WTC11 (cell line): Measurements from ENCODE around the gene METTL3. TPM values are rescaled to one million over a fixed set of nuclear protein-coding genes. Genes with fewer than 3 reads are reported as not detected.
A peak's percentile ranks its signal among the peaks of the same experiment; 100 is the strongest.
"Not testable (repeated sequence)": the region's sequence is repeated elsewhere in the genome, so short reads cannot be mapped to it uniquely, and the experiment has no call there.

Experiments used
- ATAC-seq: fragments of 200-7000 bp; cut with Tn5 transposase; 2 replicates; pipeline ENCODE4 v1.10.0; 2021; ENCODE audit warnings: mild to moderate bottlenecking, moderate library complexity
- CTCF ChIA-PET: fragments of 300-600 bp; sonication (Branson Sonifier 250); formaldehyde crosslinking; loops from one replicate; lab custom pipeline; 2021; ENCODE audit warnings: antibody characterized with exemption; lab: Charles Lee
- POLR2A ChIA-PET: fragments of 350-600 bp; sonication (Branson Sonifier 250); formaldehyde crosslinking; loops from one replicate; lab custom pipeline; 2021; ENCODE audit warnings: antibody characterized with exemption; lab: Charles Lee
- DNase-seq: peaks from one replicate; pipeline ENCODE4 v3.0.0; 2021; ENCODE audit warnings: low spot score
- H3K27ac Mint-ChIP-seq: 2 replicates; pipeline ENCODE4 v1.8.0; 2021; ENCODE audit warnings: mixed read lengths
- H3K27me3 Mint-ChIP-seq: 2 replicates; pipeline ENCODE4 v1.8.0; 2021; ENCODE audit warnings: low read depth, mild to moderate bottlenecking, moderate library complexity, mixed read lengths
- H3K36me3 Mint-ChIP-seq: 2 replicates; pipeline ENCODE4 v1.8.0; 2021; ENCODE audit warnings: mixed read lengths
- H3K4me1 Mint-ChIP-seq: 2 replicates; pipeline ENCODE4 v1.8.0; 2022; ENCODE audit warnings: mixed read lengths
- H3K4me3 Mint-ChIP-seq: 2 replicates; pipeline ENCODE4 v1.8.0; 2021; ENCODE audit warnings: mild to moderate bottlenecking, moderate library complexity, mixed read lengths
- H3K9me3 Mint-ChIP-seq: 2 replicates; pipeline ENCODE4 v1.8.0; 2021; ENCODE audit warnings: mixed read lengths
- EMX1 ChIP-seq: fragments of 250-450 bp; sonication (Bioruptor Pico); IDR thresholded peaks from 2 replicates; pipeline ENCODE4 v1.8.0; 2021; ENCODE audit warnings: mild to moderate bottlenecking
- ESRRA ChIP-seq: sonication (generic); formaldehyde crosslinking; IDR thresholded peaks from 2 replicates; pipeline ENCODE4 v1.8.1; 2022; ENCODE audit warnings: mild to moderate bottlenecking, missing genetic modification reagents, borderline replicate concordance
- FOXP1 ChIP-seq: sonication (generic); formaldehyde crosslinking; IDR thresholded peaks from 2 replicates; pipeline ENCODE4 v1.8.0; 2022; ENCODE audit warnings: missing genetic modification reagents, mild to moderate bottlenecking, moderate library complexity, borderline replicate concordance
- GABPB1 ChIP-seq: sonication (generic); formaldehyde crosslinking; IDR thresholded peaks from 2 replicates; pipeline ENCODE4 v1.8.1; 2023; ENCODE audit warnings: mild to moderate bottlenecking, missing genetic modification reagents
- JUN ChIP-seq: sonication (generic); formaldehyde crosslinking; IDR thresholded peaks from 2 replicates; pipeline ENCODE4 v1.8.0; 2023; ENCODE audit warnings: mild to moderate bottlenecking, missing genetic modification reagents
- MXD4 ChIP-seq: fragments of 250-450 bp; sonication (Bioruptor Pico); IDR thresholded peaks from 2 replicates; pipeline ENCODE4 v1.8.0; 2021; ENCODE audit warnings: mild to moderate bottlenecking, moderate library complexity, borderline replicate concordance
- NFATC4 ChIP-seq: fragments of 250-450 bp; sonication (Bioruptor Pico); IDR thresholded peaks from 2 replicates; pipeline ENCODE4 v1.9.0; 2021; ENCODE audit warnings: mild to moderate bottlenecking
- NFE2L1 ChIP-seq: sonication (generic); formaldehyde crosslinking; IDR thresholded peaks from 2 replicates; pipeline ENCODE4 v1.8.1; 2023; ENCODE audit warnings: missing genetic modification reagents
- NR1H2 ChIP-seq: sonication (generic); formaldehyde crosslinking; IDR thresholded peaks from 2 replicates; pipeline ENCODE4 v1.9.0; 2021; ENCODE audit warnings: mild to moderate bottlenecking, moderate library complexity, missing genetic modification reagents
- NR2C2 ChIP-seq: sonication (generic); formaldehyde crosslinking; IDR thresholded peaks from 2 replicates; pipeline ENCODE4 v1.8.0; 2022; ENCODE audit warnings: mild to moderate bottlenecking, missing genetic modification reagents
- OVOL2 ChIP-seq: fragments of 250-450 bp; sonication (Bioruptor Pico); IDR thresholded peaks from 2 replicates; pipeline ENCODE4 v1.9.0; 2021; ENCODE audit warnings: mild to moderate bottlenecking, borderline replicate concordance
- TCF7 ChIP-seq: sonication (generic); formaldehyde crosslinking; IDR thresholded peaks from 2 replicates; pipeline ENCODE4 v1.8.0; 2022; ENCODE audit warnings: mild to moderate bottlenecking, low read depth, missing genetic modification reagents, moderate library complexity
- TEAD4 ChIP-seq: sonication (generic); formaldehyde crosslinking; IDR thresholded peaks from 2 replicates; pipeline ENCODE4 v1.8.0; 2022; ENCODE audit warnings: mild to moderate bottlenecking, missing genetic modification reagents
- ZNF219 ChIP-seq: sonication (generic); formaldehyde crosslinking; IDR thresholded peaks from 2 replicates; pipeline ENCODE4 v1.8.0; 2023; ENCODE audit warnings: missing genetic modification reagents, mild to moderate bottlenecking, borderline replicate concordance
- ZNF423 ChIP-seq: fragments of 250-450 bp; sonication (Bioruptor Pico); IDR thresholded peaks from 2 replicates; pipeline ENCODE4 v2.1.2; 2022; ENCODE audit warnings: mild to moderate bottlenecking, moderate library complexity
- total RNA-seq: library from RNA; stranded (reverse); gene quantifications from 3 replicates; pipeline ENCODE4 v1.2.3, GENCODE V29; 2021
- TF ChIP-seq, protein P1 (sequence below): fragments of 250-450 bp; sonication (Bioruptor Pico); conservative IDR thresholded peaks from 2 replicates; pipeline ENCODE4 v1.9.0; 2021; ENCODE audit warnings: mild to moderate bottlenecking
- TF ChIP-seq, protein P2 (sequence below): sonication (generic); formaldehyde crosslinking; IDR thresholded peaks from 2 replicates; pipeline ENCODE4 v1.8.1; 2023; ENCODE audit warnings: mild to moderate bottlenecking, missing genetic modification reagents, moderate library complexity
- TF ChIP-seq, protein P3 (sequence below): sonication (generic); formaldehyde crosslinking; IDR thresholded peaks from 2 replicates; pipeline ENCODE4 v1.8.0; 2023; ENCODE audit warnings: mild to moderate bottlenecking, missing genetic modification reagents

The METTL3 gene
- total RNA-seq, 1 experiment from 2014 or later, result 93.2 TPM

DNA sequence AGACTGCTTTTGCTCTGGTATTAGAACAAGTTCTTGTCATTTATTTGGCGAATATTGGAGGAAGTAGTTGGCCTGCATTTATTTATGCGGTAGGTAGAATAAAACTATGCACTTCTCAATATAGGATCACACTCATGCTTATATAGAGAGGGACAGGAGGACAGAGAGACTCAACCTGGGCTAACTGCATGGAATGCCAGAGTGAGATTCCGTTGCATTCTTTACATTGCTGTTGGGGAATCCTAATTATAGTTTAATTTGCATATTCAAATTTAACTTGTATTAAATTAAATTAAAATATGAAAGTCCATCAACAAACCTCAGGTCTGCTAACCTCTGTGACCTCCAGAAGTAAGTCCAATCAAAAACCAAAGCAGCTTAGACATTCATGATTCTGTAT, 42.1 kb upstream of the METTL3 start:
- POLR2A ChIA-PET, result interaction anchor here (1.0 kb wide), 1 partner anchor 18 kb away, joined by 3 read pairs; no protein-coding TSS in a partner anchor
- CTCF ChIA-PET, result interaction anchor here (1.4 to 1.6 kb wide), 2 partner anchors 27 to 42 kb away, joined by 3 to 9 read pairs; partner anchors contain the start of genes METTL3 and SALL2
- peak; percentile 15; the same call in 1 of the 2 replicates for ATAC-seq
- H3K27me3 Mint-ChIP-seq, result no peaks in the 10 kb centered on the region
- H3K4me1 Mint-ChIP-seq, result peaks cover 41% of the 10 kb centered on the region
- H3K36me3 Mint-ChIP-seq, result no peaks in the 10 kb centered on the region
- H3K4me3 Mint-ChIP-seq, result no peak overlapping the region
- TF ChIP-seq TEAD4, result peak; percentile 32; the same call in 1 of the 2 replicates
- TF ChIP-seq TCF7, result no peak
- no peak for DNase-seq
- H3K9me3 Mint-ChIP-seq, result no peaks in the 10 kb centered on the region
- peak overlapping the region; percentile 93 for H3K27ac Mint-ChIP-seq

DNA sequence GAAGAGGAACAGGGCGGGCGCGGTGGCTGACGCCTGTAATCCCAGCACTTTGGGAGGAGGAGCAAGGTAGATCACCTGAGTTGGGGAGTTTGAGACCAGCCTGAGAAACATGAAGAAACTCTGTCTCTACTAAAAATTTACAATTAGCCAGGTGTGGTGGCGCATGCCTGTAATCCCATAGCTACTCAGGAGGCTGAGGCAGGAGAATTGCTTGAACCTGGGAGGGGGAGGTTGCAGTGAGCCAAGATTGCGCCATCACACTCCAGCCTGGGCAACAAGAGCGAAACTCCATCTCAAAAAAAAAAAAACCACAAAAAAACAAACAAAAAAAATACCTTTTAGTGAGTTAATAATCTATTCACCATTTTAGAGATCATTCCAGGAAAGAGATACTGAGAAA, 33.4 kb upstream of the METTL3 start:
- H3K27ac Mint-ChIP-seq, H3K9me3 Mint-ChIP-seq, POLR2A ChIA-PET, DNase-seq, ATAC-seq, H3K27me3 Mint-ChIP-seq, H3K36me3 Mint-ChIP-seq, CTCF ChIA-PET, H3K4me3 Mint-ChIP-seq: not testable (repeated sequence)
- H3K4me1 Mint-ChIP-seq, result peaks cover 39% of the 10 kb centered on the region

DNA sequence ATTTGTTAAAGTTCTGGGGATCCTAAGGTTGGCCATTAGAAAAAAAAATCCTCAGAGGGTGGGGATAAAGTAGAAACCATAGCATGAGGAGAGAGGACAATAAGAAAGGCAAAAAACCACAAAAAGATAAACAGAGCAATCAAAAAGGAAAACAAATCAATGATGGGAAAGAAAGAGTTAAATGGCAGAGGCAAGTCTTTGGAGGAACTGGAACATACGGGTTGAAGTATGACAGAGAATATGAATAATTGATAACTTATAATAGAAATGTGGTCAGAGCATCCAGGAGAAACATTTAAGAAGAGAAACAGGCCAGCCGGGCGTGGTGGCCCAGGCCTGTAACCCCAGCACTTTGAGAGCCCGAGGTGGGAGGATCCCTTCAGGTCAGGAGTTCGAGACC, 32.8 kb upstream of the METTL3 start:
- peaks cover 9% of the 10 kb centered on the region for H3K36me3 Mint-ChIP-seq
- H3K4me3 Mint-ChIP-seq, result peak overlapping the region; percentile 63
- ChIA-PET POLR2A (no interaction called here), CTCF (no interaction called here)
- peaks cover 8% of the 10 kb centered on the region for H3K9me3 Mint-ChIP-seq
- H3K4me1 Mint-ChIP-seq, result peaks cover 45% of the 10 kb centered on the region
- TF ChIP-seq JUN (CRISPR knock-in tag), result no peak
- TF ChIP-seq FOXP1 (CRISPR knock-in tag), result no peak
- no peak for TF ChIP-seq NR2C2 (CRISPR knock-in tag)
- TF ChIP-seq, protein P1, sequence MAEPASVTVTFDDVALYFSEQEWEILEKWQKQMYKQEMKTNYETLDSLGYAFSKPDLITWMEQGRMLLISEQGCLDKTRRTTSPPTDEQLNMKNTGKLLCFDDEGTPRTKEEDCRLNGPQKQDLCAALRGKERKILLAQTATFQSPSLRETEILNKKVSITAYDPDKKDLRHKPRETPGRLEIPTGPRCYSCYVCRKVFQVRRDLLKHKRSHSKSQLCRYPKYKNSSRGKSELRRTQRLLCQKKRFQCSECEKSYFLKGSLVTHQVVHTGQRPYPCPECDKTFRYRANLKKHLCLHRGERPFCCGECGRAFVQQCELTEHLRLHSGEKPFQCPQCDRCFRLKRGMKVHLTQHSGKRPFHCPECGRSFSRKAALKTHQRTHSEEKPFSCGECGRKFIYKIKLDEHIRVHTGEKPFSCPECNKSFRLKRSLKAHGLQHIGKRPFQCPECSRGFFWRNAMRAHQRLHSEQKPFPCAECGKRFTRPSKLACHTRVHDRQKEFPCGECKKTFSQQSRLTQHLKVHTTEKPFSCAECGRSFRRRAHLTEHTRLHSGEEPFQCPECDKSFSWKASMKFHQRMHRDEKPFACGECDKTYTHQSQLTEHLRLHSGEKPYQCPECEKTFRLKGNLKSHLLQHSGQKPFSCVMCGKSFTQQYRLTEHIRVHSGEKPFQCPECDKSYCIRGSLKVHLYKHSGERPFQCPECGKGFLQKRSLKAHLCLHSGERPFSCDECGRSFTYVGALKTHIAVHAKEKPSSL (CRISPR knock-in tag), result no peak
- TF ChIP-seq NR1H2 (CRISPR knock-in tag), result no peak
- no peak for TF ChIP-seq ESRRA (CRISPR knock-in tag)
- no peak for TF ChIP-seq NFATC4
- TF ChIP-seq, protein P2, sequence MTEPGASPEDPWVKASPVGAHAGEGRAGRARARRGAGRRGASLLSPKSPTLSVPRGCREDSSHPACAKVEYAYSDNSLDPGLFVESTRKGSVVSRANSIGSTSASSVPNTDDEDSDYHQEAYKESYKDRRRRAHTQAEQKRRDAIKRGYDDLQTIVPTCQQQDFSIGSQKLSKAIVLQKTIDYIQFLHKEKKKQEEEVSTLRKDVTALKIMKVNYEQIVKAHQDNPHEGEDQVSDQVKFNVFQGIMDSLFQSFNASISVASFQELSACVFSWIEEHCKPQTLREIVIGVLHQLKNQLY, result no peak
- no peak for TF ChIP-seq GABPB1
- no peak for TF ChIP-seq EMX1 (CRISPR knock-in tag)
- TF ChIP-seq OVOL2, result no peak
- no peak for TF ChIP-seq NFE2L1 (CRISPR knock-in tag)
- no peak for TF ChIP-seq ZNF423 (CRISPR knock-in tag)
- no peak for TF ChIP-seq MXD4 (CRISPR knock-in tag)
- TF ChIP-seq ZNF219 (CRISPR knock-in tag), result no peak
- H3K27me3 Mint-ChIP-seq, result no peaks in the 10 kb centered on the region
- H3K27ac Mint-ChIP-seq, result peak overlapping the region; percentile 87
- DNase-seq (no peak), ATAC-seq (no peak)

DNA sequence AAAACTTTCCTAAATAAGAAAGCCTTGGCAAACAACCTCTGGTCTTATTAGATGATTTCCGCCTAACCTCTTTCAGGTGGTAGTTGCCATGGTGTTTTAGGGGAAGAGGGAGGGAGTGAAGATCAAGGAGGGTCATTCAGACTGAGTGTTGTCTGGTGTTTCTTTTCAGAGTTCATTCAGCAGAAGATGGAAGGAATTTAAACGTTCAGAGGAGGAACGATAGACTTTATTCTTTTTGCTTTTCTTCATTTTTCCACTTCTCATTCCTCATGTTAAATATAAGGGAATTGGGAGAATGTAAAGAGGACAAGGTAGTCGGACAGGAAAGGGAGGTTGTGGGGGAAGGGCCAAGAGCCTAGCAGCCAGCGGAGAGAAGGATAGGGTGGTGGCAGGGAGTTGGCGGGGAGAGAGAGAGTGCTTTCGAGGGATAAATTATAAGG, 32.4 kb upstream of the METTL3 start:
- no peak for DNase-seq
- H3K27ac Mint-ChIP-seq, result peak overlapping the region; percentile 87
- TF ChIP-seq ESRRA (CRISPR knock-in tag), result no peak
- TF ChIP-seq, protein P3, sequence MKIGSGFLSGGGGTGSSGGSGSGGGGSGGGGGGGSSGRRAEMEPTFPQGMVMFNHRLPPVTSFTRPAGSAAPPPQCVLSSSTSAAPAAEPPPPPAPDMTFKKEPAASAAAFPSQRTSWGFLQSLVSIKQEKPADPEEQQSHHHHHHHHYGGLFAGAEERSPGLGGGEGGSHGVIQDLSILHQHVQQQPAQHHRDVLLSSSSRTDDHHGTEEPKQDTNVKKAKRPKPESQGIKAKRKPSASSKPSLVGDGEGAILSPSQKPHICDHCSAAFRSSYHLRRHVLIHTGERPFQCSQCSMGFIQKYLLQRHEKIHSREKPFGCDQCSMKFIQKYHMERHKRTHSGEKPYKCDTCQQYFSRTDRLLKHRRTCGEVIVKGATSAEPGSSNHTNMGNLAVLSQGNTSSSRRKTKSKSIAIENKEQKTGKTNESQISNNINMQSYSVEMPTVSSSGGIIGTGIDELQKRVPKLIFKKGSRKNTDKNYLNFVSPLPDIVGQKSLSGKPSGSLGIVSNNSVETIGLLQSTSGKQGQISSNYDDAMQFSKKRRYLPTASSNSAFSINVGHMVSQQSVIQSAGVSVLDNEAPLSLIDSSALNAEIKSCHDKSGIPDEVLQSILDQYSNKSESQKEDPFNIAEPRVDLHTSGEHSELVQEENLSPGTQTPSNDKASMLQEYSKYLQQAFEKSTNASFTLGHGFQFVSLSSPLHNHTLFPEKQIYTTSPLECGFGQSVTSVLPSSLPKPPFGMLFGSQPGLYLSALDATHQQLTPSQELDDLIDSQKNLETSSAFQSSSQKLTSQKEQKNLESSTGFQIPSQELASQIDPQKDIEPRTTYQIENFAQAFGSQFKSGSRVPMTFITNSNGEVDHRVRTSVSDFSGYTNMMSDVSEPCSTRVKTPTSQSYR (CRISPR knock-in tag), result peak; percentile 67
- TF ChIP-seq, all 79 proteins: peak for 1
- Mint-ChIP-seq H3K36me3 (peaks cover 9% of the 10 kb centered on the region), H3K4me3 (peak overlapping the region; percentile 63), H3K27me3 (no peaks in the 10 kb centered on the region), H3K4me1 (peaks cover 49% of the 10 kb centered on the region), H3K9me3 (peaks cover 8% of the 10 kb centered on the region)
- ChIA-PET POLR2A (interaction anchor here (3.2 kb wide), 1 partner anchor 17 kb away, joined by 30 read pairs; the partner anchor contains the start of gene SALL2), CTCF (interaction anchor here (0.9 to 1.8 kb wide), 3 partner anchors 14 to 45 kb away, joined by 4 to 5 read pairs (median 4); partner anchors contain the start of gene SALL2)
- ATAC-seq, result peak; percentile 86
